ENCODE measurements around the gene THAP7. TPM values are rescaled to one million over a fixed set of nuclear protein-coding genes. Genes with fewer than 3 reads are reported as not detected.

The THAP7 gene
- total RNA-seq, 1 donor from 2014 or later = 13.3 TPM

DNA sequence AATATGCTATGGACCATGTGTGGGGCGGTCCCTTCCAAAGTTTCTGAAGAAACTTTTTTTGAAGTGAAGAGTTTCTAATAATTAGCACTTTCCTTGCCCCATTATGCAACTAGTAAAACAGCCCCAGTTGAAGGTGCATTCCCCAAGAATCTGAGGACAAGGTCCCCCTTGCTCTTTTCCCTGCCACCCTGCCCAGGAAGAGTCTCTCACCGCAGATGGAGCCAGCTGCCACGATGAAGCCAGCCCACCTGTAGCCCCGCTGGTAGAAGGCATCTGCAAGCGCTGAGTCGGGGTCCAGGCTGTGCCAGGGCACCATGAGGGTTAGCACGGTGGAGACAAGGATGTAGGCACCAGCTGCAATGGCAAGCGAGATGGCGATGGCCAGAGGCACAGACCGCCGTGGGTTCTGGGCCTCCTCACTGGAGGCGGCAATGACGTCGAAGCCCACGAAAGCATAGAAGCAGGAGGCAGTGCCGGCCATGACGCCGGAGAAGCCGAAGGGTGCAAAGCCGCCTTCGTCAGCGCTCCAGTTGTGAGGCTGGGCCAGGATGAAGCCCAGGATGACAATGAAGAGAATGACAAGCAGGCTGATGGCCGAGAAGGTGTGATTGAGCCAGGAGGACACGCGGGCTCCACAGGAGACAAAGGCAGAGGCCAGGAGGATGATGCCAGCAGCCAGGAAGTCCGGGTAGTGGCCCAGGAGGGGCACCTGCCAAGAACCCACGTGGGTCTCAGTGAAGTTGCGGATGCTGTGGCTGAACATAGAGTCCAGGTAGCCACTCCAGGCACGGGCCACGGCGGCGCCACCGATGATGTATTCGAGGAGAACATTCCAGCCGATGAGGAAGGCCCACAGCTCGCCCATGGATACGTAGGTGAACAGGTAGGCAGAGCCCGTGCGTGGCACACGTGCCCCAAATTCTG, 29.0 kb upstream of the THAP7 start:
- no peak for ATAC-seq

DNA sequence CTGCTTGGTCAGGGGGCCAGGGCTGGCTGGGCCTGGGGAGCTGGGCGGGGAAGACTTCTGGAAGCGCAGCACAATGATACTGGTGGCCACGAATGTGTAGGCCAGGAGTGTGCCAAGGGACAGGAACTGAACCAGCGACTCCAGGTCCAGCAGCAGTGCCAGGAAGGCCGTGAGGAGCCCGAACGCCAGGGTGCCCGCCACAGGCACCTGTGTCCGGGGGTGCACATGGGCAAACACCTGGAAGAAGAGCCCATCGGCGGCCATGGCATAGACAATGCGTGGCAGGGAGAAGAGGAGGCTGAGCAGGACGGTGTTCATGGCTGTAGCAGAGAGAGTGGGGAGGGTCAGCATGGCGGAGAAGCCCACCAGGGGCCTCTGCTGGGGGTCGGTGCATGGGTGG, 28.1 kb upstream of the THAP7 start:
- no peak for ATAC-seq

DNA sequence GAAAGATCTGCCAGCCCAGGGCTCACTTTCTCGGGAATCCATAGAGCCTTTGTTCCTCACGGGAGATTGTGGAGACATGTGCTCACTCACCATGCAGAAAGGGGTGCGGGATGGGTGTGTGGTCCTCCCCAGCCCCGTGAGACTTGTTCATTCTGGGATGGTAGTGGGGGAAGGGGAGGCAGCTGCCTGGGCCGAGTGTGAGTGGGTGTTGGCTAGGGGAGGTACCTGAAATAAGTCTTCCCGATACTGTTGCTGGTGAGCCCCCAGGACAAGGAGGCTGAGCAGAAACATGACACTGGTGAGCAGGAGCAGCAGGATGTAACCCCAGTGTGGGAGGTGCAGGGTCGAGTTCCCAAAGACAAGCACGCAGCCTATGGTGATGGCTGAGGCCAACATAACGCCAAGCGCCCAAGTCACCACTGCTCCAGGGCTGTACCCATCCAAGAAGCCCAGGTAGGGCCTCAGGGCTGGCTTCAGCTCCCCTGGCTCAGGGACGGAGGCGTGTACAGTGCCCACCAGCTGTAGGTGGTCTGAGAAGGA, 27.6 kb upstream of the THAP7 start:
- no peak for ATAC-seq

DNA sequence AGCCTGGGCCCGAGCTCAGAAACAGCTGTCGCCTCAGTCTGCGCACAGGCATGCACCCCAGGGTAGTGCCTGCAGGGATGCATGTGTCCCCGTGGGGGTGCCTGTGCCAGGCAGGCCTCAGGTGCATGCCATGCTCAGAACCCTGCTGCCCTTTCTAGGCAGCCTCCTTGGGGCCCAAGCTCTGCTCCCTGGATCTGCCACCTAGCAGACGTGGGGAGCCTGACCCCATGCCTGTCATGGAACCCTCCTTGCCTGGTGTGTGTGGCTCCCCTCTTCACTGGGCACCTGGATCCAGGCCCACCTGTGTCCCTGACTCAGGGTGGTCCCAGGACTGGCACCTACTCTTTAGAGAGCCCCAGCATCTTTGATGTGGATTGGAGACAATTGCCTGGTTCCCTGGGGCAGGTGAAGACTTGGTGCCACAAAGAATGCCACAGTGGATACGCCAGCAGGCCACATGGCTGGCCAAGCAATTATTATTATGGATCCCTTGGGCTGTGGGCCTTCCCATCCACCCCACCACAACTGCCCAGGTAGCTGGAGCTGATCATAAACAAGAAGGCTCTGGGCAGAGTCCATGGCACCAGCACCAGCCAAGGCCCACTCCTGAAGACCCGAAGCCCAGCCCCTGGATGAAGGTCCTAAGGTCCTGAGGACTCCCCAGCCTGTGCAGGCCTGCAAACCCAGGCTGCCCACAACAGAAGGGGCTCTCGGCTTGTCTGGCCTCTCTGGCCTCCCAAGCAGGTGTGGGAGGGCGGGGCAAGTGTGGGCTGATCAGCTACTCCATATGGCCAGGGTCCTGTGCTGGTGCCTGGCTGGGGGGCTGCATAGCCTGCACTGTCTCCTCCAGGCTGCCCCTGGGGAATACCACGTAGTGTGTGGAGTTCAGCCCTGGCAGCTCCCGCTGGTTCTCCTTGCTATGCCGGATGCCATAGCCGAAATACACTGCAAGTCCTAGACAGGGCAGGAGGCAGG, 26.6 kb upstream of the THAP7 start:
- no peak for ATAC-seq

DNA sequence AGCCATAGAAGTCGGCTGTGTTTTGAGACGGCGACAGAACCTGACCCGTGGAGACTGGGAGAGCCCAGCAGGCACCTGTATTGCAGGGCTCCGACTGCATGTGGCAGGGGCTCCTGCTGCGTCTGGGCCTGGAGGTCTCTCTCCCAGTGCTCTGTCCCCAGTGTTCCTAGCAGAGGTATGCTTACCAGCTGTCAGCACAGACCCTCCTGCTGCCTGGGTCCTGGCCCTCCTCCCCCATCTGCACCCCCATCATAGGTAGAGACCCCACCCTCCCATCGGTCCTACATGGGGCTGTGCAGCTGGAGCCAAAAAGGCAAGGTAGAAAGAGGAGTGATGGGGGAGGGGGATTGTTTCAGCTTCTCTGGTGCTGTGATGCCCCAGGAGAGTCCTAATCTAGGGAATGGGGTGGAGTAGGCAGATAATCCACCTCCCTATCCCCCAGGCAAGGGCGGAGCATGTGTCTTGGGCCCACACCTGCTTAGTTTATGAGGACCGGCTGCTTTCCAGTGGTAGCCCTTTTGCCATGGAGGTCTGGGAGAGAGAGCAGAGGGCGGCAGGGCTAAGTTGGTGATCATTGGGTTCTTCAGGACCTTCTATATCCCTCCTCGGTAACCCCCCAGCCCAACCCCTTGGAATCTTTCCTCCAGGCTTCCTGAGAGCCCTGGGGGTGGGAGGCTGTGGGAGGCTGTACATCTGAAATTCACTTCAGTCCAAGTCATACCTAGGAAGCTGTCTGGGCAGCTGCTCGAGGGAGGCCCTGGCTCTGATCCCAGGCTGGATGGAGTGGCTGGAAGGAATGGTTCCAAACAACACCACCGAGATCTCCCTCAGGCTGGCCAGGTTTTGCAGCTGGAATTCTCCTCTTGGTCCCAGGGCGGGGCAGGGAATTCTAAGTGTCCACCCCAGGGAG, 25.1 kb upstream of the THAP7 start:
- ATAC-seq = no peak

DNA sequence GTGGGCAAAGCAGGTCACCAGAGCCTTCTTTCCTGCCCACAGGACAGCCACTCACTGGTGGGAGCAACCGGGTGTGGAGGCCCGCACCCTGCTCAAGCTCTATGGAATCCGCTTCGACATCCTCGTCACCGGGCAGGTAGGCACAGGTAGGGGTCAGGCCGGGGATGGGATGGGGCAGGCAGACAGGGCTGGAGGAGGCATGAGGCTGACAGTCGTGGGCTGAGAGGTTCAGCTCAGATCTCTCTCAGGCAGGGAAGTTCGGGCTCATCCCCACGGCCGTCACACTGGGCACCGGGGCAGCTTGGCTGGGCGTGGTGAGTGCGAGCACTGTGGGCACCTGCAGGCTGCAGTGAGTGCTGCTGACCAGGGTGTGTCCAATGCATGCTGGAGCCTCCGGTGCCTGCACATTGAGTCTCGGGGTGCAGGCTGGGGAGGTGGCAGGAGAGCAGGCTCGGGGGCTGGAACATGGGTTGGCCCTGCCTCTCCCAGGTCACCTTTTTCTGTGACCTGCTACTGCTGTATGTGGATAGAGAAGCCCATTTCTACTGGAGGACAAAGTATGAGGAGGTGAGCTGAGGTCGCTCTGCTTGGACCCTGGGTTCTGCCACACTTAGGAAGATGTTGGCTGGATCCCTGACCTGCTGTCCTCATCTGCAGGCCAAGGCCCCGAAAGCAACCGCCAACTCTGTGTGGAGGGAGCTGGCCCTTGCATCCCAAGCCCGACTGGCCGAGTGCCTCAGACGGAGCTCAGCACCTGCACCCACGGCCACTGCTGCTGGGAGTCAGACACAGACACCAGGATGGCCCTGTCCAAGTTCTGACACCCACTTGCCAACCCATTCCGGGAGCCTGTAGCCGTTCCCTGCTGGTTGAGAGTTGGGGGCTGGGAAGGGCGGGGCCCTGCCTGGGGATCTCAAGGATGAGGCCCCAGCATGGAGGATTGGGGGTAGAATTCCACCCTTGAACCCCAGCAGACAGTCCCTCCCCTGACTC, 24.1 kb upstream of the THAP7 start:
- ATAC-seq = peak; percentile 89

DNA sequence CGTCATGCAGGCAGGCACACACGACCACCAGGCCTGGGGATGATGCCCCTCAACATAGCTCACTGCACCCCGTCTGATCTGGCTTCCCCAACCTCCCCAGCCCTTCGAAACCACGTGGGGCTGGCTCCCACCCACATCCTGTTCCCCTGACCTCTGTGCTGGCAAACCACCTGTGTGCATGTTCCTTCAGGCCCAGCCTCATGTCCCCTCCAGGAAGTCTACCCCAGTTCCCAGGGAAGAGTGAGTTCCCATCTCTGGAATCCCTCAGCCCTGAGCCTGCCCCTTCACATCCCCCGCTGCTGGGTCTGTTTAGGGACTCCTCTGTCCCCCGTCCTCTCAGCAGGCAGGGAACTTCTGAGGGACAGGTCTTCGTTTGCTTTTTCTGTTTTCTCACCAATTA, 23.3 kb upstream of the THAP7 start:
- ATAC-seq = peak; percentile 45

DNA sequence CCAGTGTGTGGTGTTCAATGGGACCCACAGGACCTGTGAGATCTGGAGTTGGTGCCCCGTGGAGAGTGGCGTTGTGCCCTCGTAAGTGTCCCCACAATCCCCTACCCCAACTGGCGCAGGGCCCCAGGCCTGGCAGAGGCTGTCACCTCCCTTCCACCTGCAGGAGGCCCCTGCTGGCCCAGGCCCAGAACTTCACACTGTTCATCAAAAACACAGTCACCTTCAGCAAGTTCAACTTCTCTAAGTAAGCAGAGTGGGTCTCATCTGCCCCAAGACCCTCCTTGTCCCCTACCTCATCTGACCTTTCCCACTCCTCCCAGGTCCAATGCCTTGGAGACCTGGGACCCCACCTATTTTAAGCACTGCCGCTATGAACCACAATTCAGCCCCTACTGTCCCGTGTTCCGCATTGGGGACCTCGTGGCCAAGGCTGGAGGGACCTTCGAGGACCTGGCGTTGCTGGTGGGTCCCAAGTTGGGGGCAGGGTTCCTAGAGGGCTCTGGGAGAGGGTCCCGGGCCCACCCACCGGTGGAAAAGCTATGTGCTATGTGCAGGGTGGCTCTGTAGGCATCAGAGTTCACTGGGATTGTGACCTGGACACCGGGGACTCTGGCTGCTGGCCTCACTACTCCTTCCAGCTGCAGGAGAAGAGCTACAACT, 21.2 kb upstream of the THAP7 start:
- ATAC-seq = no peak

DNA sequence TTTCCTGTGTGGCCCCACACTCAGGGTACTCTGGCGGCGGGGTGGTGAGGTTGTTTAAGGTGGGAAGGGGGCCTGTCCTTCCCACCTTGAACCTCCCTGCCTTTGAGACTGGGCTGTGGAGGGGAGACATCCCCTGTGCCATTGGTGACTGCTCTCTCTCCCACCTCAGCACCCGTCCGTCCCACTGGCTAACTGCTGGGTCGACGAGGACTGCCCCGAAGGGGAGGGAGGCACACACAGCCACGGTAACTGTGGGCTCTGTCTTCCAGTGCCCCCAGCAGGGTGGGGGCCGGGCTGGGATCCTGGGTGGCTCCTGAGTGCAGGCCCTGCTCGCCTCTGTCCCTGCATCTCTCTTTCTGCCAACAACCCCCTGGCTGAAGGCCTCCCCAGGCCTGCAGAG, 20.6 kb upstream of the THAP7 start:
- ATAC-seq = no peak

DNA sequence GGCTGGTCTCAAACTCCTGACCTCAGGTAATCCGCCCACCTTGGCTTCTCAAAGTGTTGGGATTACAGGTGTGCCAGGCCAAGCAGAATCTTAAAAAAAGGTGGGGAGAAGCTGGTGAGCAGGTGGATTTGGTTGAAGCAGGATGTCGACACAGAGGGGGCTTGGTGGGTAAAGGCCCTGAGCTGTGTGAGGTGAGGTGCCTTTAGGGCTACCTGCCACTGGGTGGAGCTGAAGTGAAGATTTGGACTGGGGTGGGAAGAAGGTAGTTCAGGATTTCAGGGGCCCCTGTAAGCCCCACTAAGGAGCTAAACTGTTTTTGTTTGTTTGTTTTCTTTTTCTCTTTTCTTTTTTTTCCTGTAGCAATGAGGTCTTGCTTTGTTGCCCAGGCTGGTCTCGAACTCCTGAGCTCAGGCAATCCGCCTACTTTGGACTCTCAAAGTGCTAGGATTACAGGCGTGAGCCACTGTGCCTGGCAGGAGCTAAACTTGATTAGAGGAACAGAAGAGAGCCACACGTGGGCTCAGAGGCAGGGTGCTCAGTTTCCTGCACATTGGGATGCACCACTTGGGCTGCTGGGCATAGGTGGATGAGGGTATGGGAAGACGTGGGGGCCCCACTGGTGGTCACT, 19.0 kb upstream of the THAP7 start:
- ATAC-seq = no peak

DNA sequence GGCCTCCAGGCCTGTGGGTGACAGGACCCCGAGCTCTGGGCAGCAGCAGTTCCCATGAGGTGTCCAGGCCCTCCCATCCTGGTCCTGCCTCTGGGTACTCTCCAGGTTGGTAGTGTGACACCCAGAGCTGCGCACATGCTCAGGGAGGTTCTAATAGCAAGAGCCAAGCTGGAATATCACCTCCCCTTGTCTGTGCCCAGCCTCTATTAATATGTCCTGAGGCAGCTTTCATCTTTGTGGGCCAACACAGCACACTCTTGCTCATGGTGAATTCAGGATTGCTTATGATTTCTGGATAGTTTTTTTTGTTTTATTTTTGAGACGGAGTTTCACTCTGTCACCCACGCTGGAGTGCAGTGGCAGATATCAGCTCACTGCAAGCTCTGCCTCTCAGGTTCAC, 16.4 kb upstream of the THAP7 start:
- ATAC-seq = no peak

DNA sequence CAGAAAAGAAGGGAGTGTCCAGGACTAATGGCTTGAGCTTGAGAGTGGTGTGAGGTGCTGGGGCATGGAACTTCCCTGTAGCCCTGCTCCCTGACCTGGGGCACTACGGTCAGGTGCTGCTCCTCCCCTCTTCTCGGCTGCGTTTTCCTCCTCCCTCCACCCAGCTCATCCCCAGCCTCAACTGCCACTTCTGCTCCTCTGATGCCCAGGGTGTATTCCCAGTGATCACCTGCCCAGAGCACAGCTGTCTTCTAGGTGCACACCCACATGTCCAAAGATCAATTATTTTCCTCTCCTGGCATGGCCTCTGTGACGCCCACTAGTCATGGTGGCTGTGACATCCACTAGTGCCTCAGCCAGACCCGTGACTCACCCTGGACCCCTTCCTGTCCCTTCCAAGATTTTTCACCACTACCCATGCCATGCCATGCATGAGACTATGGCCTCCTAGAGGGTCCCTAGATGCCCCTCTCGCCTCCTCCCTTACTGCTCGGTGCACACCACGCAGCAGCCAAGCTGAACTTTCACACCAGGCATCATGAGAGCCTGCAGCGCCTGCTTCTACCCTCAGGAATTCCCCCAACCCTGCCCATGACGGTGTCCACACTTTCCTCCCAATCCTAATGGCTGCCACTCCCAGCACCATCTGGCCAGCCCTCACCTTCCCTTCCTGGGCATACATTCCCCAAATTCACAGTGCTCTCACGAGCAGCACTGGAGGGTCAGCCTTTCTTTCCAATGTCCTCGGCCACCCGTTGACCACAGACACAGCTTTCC, 14.9 kb upstream of the THAP7 start:
- no peak for ATAC-seq

DNA sequence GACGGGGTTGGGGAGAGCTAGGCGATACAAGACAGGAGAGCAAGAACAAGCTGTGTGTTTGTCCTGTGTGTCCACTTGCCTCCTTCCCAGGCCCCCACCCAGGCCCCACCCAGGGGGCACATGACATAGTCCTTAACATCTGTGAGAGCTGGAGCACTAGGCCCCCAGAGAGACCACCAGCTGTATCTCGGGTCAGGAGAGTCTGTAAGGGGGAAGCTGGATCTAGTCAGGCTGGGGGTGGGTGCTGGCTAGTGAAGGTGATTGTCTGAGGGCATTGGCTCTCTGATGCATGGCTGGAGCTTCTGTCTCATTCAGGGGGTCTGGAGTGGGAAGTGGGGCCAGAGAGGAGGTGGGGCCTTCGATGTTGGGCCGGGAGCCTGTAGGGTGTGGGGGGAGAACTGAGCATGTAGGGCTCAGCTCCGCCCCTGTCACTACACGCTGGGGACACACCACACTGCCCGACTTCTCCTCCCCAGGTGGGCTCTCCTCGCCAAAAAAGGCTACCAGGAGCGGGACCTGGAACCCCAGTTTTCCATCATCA, 13.6 kb upstream of the THAP7 start:
- ATAC-seq = no peak

DNA sequence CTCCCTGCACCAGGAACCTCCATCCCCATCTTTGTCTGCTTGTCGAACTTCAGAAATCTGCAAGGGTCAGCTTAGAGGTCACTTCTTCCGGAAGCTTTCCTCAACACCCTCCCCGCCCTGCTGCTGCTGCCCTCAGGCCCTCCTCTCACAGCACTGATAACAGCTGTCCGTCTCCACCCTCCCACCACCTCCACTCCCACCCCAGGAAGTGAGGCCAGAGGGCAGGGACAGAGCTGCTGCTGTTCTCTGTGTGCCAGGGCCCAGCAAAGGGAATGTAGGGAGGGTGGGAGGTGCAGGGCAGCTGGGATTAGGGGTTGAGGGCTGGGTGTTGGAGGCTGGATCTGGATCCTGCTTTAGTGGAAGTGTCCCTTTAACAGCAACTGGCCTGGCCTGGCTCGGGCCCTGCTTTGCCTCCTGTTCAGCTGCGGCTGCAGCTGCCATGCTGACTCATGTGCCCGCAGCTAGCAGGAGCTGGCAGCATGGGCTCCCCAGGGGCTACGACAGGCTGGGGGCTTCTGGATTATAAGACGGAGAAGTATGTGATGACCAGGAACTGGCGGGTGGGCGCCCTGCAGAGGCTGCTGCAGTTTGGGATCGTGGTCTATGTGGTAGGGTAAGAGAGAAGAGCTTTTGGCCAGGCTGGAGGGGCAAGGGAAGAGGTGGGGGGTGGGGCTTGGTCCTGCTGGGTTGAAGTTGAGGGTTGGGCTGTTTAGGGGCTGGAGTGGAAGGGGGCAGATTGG, 13.0 kb upstream of the THAP7 start, which contains the start of gene P2RX6:
TSS of gene P2RX6 (plus strand) at position 440 of the 740 bp plus-strand sequence. CDS start at position 450, 10 bp downstream.
- peak; percentile 5 for ATAC-seq

DNA sequence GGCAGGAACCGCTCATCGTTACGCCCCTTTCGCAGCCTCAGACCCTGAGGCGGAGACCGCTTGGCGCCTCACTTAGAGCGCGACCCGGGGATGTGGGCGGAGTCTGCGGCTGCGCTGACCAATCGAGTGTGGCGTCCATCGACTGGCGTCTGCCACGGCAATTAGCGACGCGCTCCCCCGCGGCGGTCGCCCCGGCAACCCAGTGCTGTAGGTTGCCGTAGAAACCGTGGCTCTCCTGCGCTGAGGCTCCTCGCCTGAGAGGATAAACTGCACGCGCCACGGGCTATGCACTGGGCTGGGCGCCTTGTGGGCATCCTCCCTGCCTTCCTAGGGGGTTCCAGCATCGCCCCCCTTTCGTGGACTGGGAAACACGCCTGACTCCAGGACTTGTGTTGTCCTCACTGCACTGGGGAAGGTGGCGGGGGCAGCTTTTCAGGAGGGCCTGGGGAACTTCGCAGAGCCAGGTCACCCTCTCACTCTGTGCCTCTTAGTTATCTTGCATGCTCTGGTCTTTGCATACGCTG, 12.3 kb upstream of the THAP7 start:
- ATAC-seq = peak; percentile 71

DNA sequence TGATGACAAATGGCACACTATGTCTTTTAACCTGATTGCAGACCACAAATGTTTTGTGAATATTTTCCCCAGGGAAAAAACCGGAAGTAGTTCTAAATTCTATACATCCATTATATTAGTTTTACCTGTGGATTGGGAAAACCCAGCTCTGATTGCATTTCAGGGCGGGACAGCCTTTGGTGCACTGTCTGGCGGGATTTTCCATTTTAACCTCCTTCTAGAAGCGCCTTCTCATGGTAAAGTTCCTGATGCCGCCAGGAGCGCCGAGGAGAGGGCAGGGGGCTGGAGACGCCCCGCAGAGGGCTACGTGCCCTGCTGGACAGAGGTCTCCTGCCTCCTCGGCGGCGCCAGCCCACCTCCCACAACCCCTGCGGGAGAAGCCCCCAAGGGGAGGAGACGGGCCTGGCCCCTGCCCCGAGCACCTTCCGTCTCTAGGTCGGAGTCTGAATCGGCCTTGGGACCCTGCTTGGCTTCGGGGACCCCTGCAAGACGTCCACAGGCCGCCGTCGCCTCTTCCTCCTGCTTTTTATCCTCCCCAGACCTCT, 11.8 kb upstream of the THAP7 start:
- peak; percentile 3 for ATAC-seq

Measured in esophagus mucosa (tissue), 1 donor.